COR-L47 (cell line): ENCODE measurements around the gene ADAP1.
A peak's percentile ranks its signal among the peaks of the same experiment; 100 is the strongest.
"Not testable (repeated sequence)": the region's sequence is repeated elsewhere in the genome, so short reads cannot be mapped to it uniquely, and the experiment has no call there.

Experiments used
- DNase-seq: peaks from one replicate; lab custom pipeline; 2025; lab: John Stamatoyannopoulos, UW

ADAP1 gene

GRCh38 chr7:880450-880849, 74.0 kb downstream of the ADAP1 start:
- no peak for DNase-seq

GRCh38 chr7:879706-880105, 74.8 kb downstream of the ADAP1 start:
- DNase-seq = no peak

- no peak for DNase-seq
Observed at GRCh38 chr7:879093-879492, 75.4 kb downstream of the ADAP1 start.

- DNase-seq = no peak
Observed at GRCh38 chr7:877312-878232, 76.9 kb downstream of the ADAP1 start.

GRCh38 chr7:876972-877311, 77.5 kb downstream of the ADAP1 start:
- no peak for DNase-seq

- DNase-seq = peak; percentile 93
Observed at GRCh38 chr7:876077-876971, 78.2 kb downstream of the ADAP1 start, which contains the start of gene GET4. Gene GET4 (plus strand): TSS chr7:876554. CDS start chr7:876646, 92 bp downstream.

- no peak for DNase-seq
Observed at GRCh38 chr7:875476-876076, 78.9 kb downstream of the ADAP1 start.

GRCh38 chr7:875051-875450, 79.4 kb downstream of the ADAP1 start:
- DNase-seq = no peak

GRCh38 chr7:874031-874749, 80.3 kb downstream of the ADAP1 start:
- DNase-seq = no peak

- peak; percentile 69 for DNase-seq
Observed at GRCh38 chr7:873367-874002, 81.0 kb downstream of the ADAP1 start.

GRCh38 chr7:872685-873084, 81.8 kb downstream of the ADAP1 start:
- DNase-seq = not testable (repeated sequence)

- no peak for DNase-seq
Observed at GRCh38 chr7:871900-872537, 82.5 kb downstream of the ADAP1 start.

- no peak for DNase-seq
Observed at GRCh38 chr7:869348-869747, 85.1 kb downstream of the ADAP1 start.

GRCh38 chr7:868189-868486, 86.3 kb downstream of the ADAP1 start:
- DNase-seq = no peak

GRCh38 chr7:867406-868188, 86.9 kb downstream of the ADAP1 start:
- DNase-seq = no peak

- no peak for DNase-seq
Observed at GRCh38 chr7:867001-867405, 87.5 kb downstream of the ADAP1 start.

GRCh38 chr7:865921-866320, 88.6 kb downstream of the ADAP1 start:
- no peak for DNase-seq

GRCh38 chr7:863106-863505, 91.4 kb downstream of the ADAP1 start:
- DNase-seq = no peak

- no peak for DNase-seq
Observed at GRCh38 chr7:862157-862556, 92.3 kb downstream of the ADAP1 start.

GRCh38 chr7:861222-861621, 93.3 kb downstream of the ADAP1 start:
- DNase-seq = no peak
